NCI-H146 (cell line): ENCODE results near the gene NACC1.
"Not testable (repeated sequence)": the region's sequence is repeated elsewhere in the genome, so short reads cannot be mapped to it uniquely, and the experiment has no call there.

ENCODE experiments used
- DNase-seq: peaks from one replicate; lab custom pipeline; 2025; lab: John Stamatoyannopoulos, UW

The NACC1 gene

GRCh38 chr19:13146763-13147563 is 28.9 kb downstream of the NACC1 start:
- DNase-seq = no peak

- DNase-seq = not testable (repeated sequence)
These were observed 31.1 kb downstream of the NACC1 start for GRCh38 chr19:13149173-13149627.

- DNase-seq = peak; percentile 81
These were observed 31.6 kb downstream of the NACC1 start for GRCh38 chr19:13149628-13150186.

- peak; percentile 97 for DNase-seq
These were observed 32.3 kb downstream of the NACC1 start, which contains the start of the genes IER2 and STX10 for GRCh38 chr19:13150187-13150930. IER2 (plus strand) TSS chr19:13150411; CDS start chr19:13153187, 2,776 bp downstream. STX10 (minus strand) TSS chr19:13150375; CDS start chr19:13150173, 202 bp downstream.

- no peak for DNase-seq
These were observed 33.0 kb downstream of the NACC1 start for GRCh38 chr19:13150931-13151604.

- DNase-seq = peak; percentile 99
These were observed 33.7 kb downstream of the NACC1 start for GRCh38 chr19:13151605-13152355.

- no peak for DNase-seq
These were observed 34.4 kb downstream of the NACC1 start for GRCh38 chr19:13152356-13152973.

GRCh38 chr19:13152974-13153568 is 35.0 kb downstream of the NACC1 start:
- peak; percentile 99 for DNase-seq

GRCh38 chr19:13153569-13154240 is 35.6 kb downstream of the NACC1 start:
- peak; percentile 82 for DNase-seq

- DNase-seq = peak; percentile 63
These were observed 36.2 kb downstream of the NACC1 start for GRCh38 chr19:13154241-13154778.

GRCh38 chr19:13154911-13155471 is 36.9 kb downstream of the NACC1 start:
- peak; percentile 79 for DNase-seq

- peak; percentile 84 for DNase-seq
These were observed 37.7 kb downstream of the NACC1 start for GRCh38 chr19:13155472-13156359.

GRCh38 chr19:13159713-13160112 is 41.6 kb downstream of the NACC1 start:
- DNase-seq = no peak

GRCh38 chr19:13160557-13160956 is 42.5 kb downstream of the NACC1 start:
- DNase-seq = no peak

GRCh38 chr19:13162724-13163608 is 44.9 kb downstream of the NACC1 start:
- DNase-seq = peak; percentile 98

GRCh38 chr19:13163609-13164342 is 45.7 kb downstream of the NACC1 start:
- DNase-seq = peak; percentile 87
